AML-193 (cell line): ENCODE data around the gene BRWD1.

Experiments
- DNase-seq, 2 experiments: peaks; one replicate each; lab custom pipeline; 2025; lab: John Stamatoyannopoulos, UW

Gene BRWD1

GRCh38 chr21:39313571-39314142 is at the start of gene BRWD1:
BRWD1 (minus strand) TSS chr21:39313632; CDS start chr21:39313491, 141 bp downstream.
- DNase-seq: peak; percentile 60 to 66

GRCh38 chr21:39362733-39363132 is 49.3 kb upstream of the BRWD1 start:
- no peak for DNase-seq

- no peak for DNase-seq
Observed at GRCh38 chr21:39359382-39359781, 46.0 kb upstream of the BRWD1 start.

- DNase-seq: no peak
Observed at GRCh38 chr21:39353295-39353694, 39.9 kb upstream of the BRWD1 start.

- DNase-seq: no peak
Observed at GRCh38 chr21:39350094-39351005, 36.9 kb upstream of the BRWD1 start.

- peak; percentile 92 to 93 for DNase-seq
Observed at GRCh38 chr21:39349211-39350093, 36.0 kb upstream of the BRWD1 start.

- DNase-seq: peak; percentile 82 to 86
Observed at GRCh38 chr21:39348355-39349210, 35.2 kb upstream of the BRWD1 start, which contains the start of gene HMGN1. HMGN1 (minus strand) TSS chr21:39349088; CDS start chr21:39348917, 171 bp downstream.

- no peak for DNase-seq
Observed at GRCh38 chr21:39348040-39348354, 34.6 kb upstream of the BRWD1 start.

GRCh38 chr21:39347537-39347936 is 34.1 kb upstream of the BRWD1 start:
- DNase-seq: peak in 1 of 2 experiments; percentile 25

- DNase-seq: no peak
Observed at GRCh38 chr21:39346671-39347331, 33.4 kb upstream of the BRWD1 start.

GRCh38 chr21:39346206-39346605 is 32.8 kb upstream of the BRWD1 start:
- peak in 1 of 2 experiments; percentile 10 for DNase-seq

- no peak for DNase-seq
Observed at GRCh38 chr21:39345440-39345839, 32.0 kb upstream of the BRWD1 start.

GRCh38 chr21:39344848-39345247 is 31.4 kb upstream of the BRWD1 start:
- no peak for DNase-seq

GRCh38 chr21:39341249-39341923 is 28.0 kb upstream of the BRWD1 start:
- no peak for DNase-seq

GRCh38 chr21:39340687-39341086 is 27.3 kb upstream of the BRWD1 start:
- DNase-seq: no peak

GRCh38 chr21:39339231-39339630 is 25.8 kb upstream of the BRWD1 start:
- no peak for DNase-seq

GRCh38 chr21:39336457-39337008 is 23.1 kb upstream of the BRWD1 start:
- no peak for DNase-seq

- DNase-seq: no peak
Observed at GRCh38 chr21:39334611-39335010, 21.2 kb upstream of the BRWD1 start.

- no peak for DNase-seq
Observed at GRCh38 chr21:39332175-39332574, 18.7 kb upstream of the BRWD1 start.

GRCh38 chr21:39330001-39330400 is 16.6 kb upstream of the BRWD1 start:
- no peak for DNase-seq
